ENCODE measurements around the gene COL20A1.

DNA sequence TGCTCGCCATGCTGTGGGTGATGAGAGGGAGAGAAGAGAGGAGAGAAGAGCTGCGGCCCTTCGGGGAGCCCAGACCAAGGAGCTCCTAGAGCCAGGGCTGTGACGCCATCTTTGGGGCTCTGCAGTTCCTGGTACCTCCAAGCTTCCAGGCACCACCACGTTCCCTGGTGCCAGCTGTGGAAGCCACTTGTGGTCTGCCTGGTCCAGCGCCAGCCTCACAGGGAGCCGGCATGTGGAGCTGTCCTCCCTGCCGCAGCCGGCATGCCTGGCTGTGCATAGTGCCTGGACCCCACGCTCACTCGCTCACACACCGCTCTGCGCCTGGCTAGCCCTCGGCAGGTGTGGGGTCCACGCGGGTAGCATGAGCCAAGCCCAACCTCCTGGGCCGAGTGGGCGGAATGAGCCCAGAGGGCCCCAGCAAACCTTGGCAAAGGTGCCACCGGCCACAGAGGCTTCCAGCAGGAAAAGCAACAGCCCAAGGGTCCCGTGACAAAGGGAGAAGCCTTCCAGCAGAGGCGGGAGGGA is 87.4 kb downstream of the COL20A1 start:
- TF ChIP-seq POLR2A (IDR thresholded peaks at IDR 0.05) = no peak
- TF ChIP-seq, protein P1, sequence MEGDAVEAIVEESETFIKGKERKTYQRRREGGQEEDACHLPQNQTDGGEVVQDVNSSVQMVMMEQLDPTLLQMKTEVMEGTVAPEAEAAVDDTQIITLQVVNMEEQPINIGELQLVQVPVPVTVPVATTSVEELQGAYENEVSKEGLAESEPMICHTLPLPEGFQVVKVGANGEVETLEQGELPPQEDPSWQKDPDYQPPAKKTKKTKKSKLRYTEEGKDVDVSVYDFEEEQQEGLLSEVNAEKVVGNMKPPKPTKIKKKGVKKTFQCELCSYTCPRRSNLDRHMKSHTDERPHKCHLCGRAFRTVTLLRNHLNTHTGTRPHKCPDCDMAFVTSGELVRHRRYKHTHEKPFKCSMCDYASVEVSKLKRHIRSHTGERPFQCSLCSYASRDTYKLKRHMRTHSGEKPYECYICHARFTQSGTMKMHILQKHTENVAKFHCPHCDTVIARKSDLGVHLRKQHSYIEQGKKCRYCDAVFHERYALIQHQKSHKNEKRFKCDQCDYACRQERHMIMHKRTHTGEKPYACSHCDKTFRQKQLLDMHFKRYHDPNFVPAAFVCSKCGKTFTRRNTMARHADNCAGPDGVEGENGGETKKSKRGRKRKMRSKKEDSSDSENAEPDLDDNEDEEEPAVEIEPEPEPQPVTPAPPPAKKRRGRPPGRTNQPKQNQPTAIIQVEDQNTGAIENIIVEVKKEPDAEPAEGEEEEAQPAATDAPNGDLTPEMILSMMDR (IDR thresholded peaks at IDR 0.05) = no peak

Data from testis (tissue), 2 donors.